GM23338 (cell line): ENCODE data around the gene SRSF1. TPM values are rescaled to one million over a fixed set of nuclear protein-coding genes. Genes with fewer than 3 reads are reported as not detected.
A peak's percentile ranks its signal among the peaks of the same experiment; 100 is the strongest.

Experiments used
- ATAC-seq: fragments of 200-7000 bp; cut with Tn5 transposase; 3 replicates; pipeline ENCODE4 v1.9.1; 2020
- DNase-seq: peaks from one replicate; pipeline ENCODE4 v3.0.0-alpha.2; 2015; ENCODE audit warnings: low spot score
- H2AFZ ChIP-seq: fragments of 200-600 bp; sonication (generic); 2 replicates; pipeline ENCODE4 v1.8.0; 2016; ENCODE audit warnings: antibody characterized with exemption, mild to moderate bottlenecking, moderate library complexity
- H3F3A ChIP-seq: fragments of 200-600 bp; sonication (generic); replicated peaks from 2 replicates; pipeline ENCODE4 v1.8.0; 2017; ENCODE audit warnings: antibody characterized with exemption, mixed run types, low read depth
- H3K27ac ChIP-seq: fragments of 200-600 bp; sonication (generic); 2 replicates; pipeline ENCODE4 v1.6.1; 2016; ENCODE audit warnings: low read depth
- H3K27me3 ChIP-seq: fragments of 200-600 bp; sonication (generic); 2 replicates; pipeline ENCODE4 v1.8.0; 2016; ENCODE audit warnings: mild to moderate bottlenecking, mixed run types, moderate library complexity; ENCODE audit not compliant: insufficient read depth
- H3K36me3 ChIP-seq: fragments of 200-600 bp; sonication (generic); 2 replicates; pipeline ENCODE4 v1.8.0; 2016; ENCODE audit warnings: mild to moderate bottlenecking; ENCODE audit not compliant: insufficient read depth
- H3K4me1 ChIP-seq: fragments of 200-600 bp; sonication (generic); 2 replicates; pipeline ENCODE4 v1.8.0; 2016; ENCODE audit warnings: mild to moderate bottlenecking, moderate library complexity; ENCODE audit not compliant: insufficient read depth
- H3K4me2 ChIP-seq: fragments of 200-600 bp; sonication (generic); 2 replicates; pipeline ENCODE4 v1.7.1; 2017; ENCODE audit warnings: mixed run types
- H3K4me3 ChIP-seq: fragments of 200-600 bp; sonication (generic); 2 replicates; pipeline ENCODE4 v1.6.1; 2016; ENCODE audit warnings: mixed run types
- H3K79me2 ChIP-seq: fragments of 200-600 bp; sonication (generic); replicated peaks from 2 replicates; pipeline ENCODE4 v1.8.0; 2017; ENCODE audit warnings: mild to moderate bottlenecking; ENCODE audit not compliant: insufficient read depth
- H3K9me2 ChIP-seq: fragments of 200-600 bp; sonication (generic); 2 replicates; pipeline ENCODE4 v1.8.0; 2017; ENCODE audit not compliant: insufficient read depth
- H4K20me1 ChIP-seq: fragments of 200-600 bp; sonication (generic); replicated peaks from 2 replicates; pipeline ENCODE4 v1.8.0; 2017; ENCODE audit warnings: mild to moderate bottlenecking; ENCODE audit not compliant: insufficient read depth
- H3K27ac Mint-ChIP-seq: 2 replicates; pipeline ENCODE4 v1.8.0; 2020; ENCODE audit warnings: inconsistent platforms, mild to moderate bottlenecking, moderate library complexity, mixed read lengths
- H3K27me3 Mint-ChIP-seq: 3 replicates; pipeline ENCODE4 v1.8.0; 2022; ENCODE audit warnings: low read depth, mild to moderate bottlenecking, moderate library complexity, mixed read lengths, inconsistent platforms; ENCODE audit not compliant: insufficient read depth, poor library complexity
- H3K36me3 Mint-ChIP-seq: 3 replicates; pipeline ENCODE4 v1.8.0; 2021; ENCODE audit warnings: low read depth, mild to moderate bottlenecking, inconsistent platforms, moderate library complexity, mixed read lengths
- H3K4me1 Mint-ChIP-seq: 3 replicates; pipeline ENCODE4 v1.8.0; 2020; ENCODE audit warnings: mild to moderate bottlenecking, inconsistent platforms, mixed read lengths
- H3K4me3 Mint-ChIP-seq: 3 replicates; pipeline ENCODE4 v1.8.0; 2021; ENCODE audit warnings: moderate library complexity, mild to moderate bottlenecking, inconsistent platforms, mixed read lengths
- H3K9me3 Mint-ChIP-seq: 3 replicates; pipeline ENCODE4 v1.8.0; 2020; ENCODE audit warnings: moderate library complexity, mild to moderate bottlenecking, inconsistent platforms, mixed read lengths
- EZH2 ChIP-seq: fragments of 200-600 bp; sonication (generic); IDR thresholded peaks from one replicate; pipeline ENCODE4 v1.8.0; 2017; ENCODE audit warnings: antibody characterized with exemption, mild to moderate bottlenecking, low read depth; ENCODE audit not compliant: unreplicated experiment
- ZNF114 ChIP-seq: fragments of 250-450 bp; sonication (Bioruptor Pico); IDR thresholded peaks from 2 replicates; pipeline ENCODE4 v1.5.0; 2020; ENCODE audit warnings: mild to moderate bottlenecking, moderate library complexity
- ZNF331 ChIP-seq: fragments of 250-450 bp; sonication (Bioruptor Pico); IDR thresholded peaks from 2 replicates; pipeline ENCODE4 v1.5.0; 2020; ENCODE audit warnings: low read depth, mild to moderate bottlenecking, moderate library complexity
- polyA plus RNA-seq: library from polyadenylated mRNA; unstranded; fragments of >200 nt; fragmentation: Nextera tagmentation; extraction: Ambion mirVana; gene quantifications from 2 replicates; pipeline ENCODE4 v1.2.1, GENCODE V29; 2016
- total RNA-seq: library from RNA; depleted of rRNA; stranded (reverse); fragments of >200 nt; shearing (Covaris generic); gene quantifications from 2 replicates; pipeline ENCODE4 v1.2.3, GENCODE V29; 2014
- TF ChIP-seq, protein P1 (sequence below): IDR thresholded peaks from one replicate; pipeline ENCODE4 v1.6.1; 2018; ENCODE audit warnings: antibody characterized with exemption; ENCODE audit not compliant: unreplicated experiment
- TF ChIP-seq, protein P2 (sequence below): IDR thresholded peaks from 2 replicates; pipeline ENCODE4 v1.6.1; 2016; ENCODE audit warnings: antibody characterized with exemption

The SRSF1 gene
- total and polyA plus RNA-seq, 2 experiments from 2014 or later = 413 to 584 TPM

DNA sequence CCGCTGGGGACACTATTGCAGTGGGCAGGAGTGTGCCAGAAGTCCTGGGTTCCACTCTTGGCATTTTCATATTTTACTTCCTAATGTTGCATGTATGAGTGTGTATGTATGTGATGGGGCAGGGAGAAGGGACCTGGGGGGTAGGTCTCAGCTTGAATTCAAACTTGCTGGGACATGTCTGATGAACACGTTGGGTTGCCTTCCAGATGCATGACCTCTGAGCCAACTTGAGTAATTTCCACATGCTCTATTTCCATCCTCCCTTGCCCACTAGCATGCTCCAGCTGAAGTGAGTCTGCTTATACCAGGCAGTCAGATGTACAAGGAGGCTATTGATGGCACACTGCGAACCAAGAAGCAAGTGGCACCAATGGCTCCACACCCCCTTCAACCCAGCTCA is 32.9 kb upstream of the SRSF1 start:
- Histone ChIP-seq H3K4me1 (no peaks in the 10 kb centered on the region), H3K9me2 (no peaks in the 10 kb centered on the region), H4K20me1 (no peaks in the 10 kb centered on the region), H3F3A (no peaks in the 10 kb centered on the region), H3K4me3 (no peak overlapping the region), H3K27ac (no peak overlapping the region), H3K36me3 (no peaks in the 10 kb centered on the region), H3K27me3 (no peaks in the 10 kb centered on the region), H3K4me2 (no peak overlapping the region), H3K79me2 (no peaks in the 10 kb centered on the region), H2AFZ (no peak overlapping the region)
- Mint-ChIP-seq H3K36me3 (no peaks in the 10 kb centered on the region), H3K9me3 (peaks cover 3% of the 10 kb centered on the region; the same call in 1 of the 3 replicates), H3K27ac (no peak overlapping the region), H3K4me3 (no peak overlapping the region), H3K27me3 (peaks cover 2% of the 10 kb centered on the region), H3K4me1 (no peaks in the 10 kb centered on the region)
- TF ChIP-seq, protein P1, sequence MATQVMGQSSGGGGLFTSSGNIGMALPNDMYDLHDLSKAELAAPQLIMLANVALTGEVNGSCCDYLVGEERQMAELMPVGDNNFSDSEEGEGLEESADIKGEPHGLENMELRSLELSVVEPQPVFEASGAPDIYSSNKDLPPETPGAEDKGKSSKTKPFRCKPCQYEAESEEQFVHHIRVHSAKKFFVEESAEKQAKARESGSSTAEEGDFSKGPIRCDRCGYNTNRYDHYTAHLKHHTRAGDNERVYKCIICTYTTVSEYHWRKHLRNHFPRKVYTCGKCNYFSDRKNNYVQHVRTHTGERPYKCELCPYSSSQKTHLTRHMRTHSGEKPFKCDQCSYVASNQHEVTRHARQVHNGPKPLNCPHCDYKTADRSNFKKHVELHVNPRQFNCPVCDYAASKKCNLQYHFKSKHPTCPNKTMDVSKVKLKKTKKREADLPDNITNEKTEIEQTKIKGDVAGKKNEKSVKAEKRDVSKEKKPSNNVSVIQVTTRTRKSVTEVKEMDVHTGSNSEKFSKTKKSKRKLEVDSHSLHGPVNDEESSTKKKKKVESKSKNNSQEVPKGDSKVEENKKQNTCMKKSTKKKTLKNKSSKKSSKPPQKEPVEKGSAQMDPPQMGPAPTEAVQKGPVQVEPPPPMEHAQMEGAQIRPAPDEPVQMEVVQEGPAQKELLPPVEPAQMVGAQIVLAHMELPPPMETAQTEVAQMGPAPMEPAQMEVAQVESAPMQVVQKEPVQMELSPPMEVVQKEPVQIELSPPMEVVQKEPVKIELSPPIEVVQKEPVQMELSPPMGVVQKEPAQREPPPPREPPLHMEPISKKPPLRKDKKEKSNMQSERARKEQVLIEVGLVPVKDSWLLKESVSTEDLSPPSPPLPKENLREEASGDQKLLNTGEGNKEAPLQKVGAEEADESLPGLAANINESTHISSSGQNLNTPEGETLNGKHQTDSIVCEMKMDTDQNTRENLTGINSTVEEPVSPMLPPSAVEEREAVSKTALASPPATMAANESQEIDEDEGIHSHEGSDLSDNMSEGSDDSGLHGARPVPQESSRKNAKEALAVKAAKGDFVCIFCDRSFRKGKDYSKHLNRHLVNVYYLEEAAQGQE = no peak
- no peak for TF ChIP-seq EZH2
- TF ChIP-seq, protein P2, sequence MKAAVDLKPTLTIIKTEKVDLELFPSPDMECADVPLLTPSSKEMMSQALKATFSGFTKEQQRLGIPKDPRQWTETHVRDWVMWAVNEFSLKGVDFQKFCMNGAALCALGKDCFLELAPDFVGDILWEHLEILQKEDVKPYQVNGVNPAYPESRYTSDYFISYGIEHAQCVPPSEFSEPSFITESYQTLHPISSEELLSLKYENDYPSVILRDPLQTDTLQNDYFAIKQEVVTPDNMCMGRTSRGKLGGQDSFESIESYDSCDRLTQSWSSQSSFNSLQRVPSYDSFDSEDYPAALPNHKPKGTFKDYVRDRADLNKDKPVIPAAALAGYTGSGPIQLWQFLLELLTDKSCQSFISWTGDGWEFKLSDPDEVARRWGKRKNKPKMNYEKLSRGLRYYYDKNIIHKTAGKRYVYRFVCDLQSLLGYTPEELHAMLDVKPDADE = no peak
- TF ChIP-seq ZNF114 (CRISPR knock-in tag) = no peak
- no peak for TF ChIP-seq ZNF331 (CRISPR knock-in tag)
- no peak for DNase-seq
- ATAC-seq = no peak

DNA sequence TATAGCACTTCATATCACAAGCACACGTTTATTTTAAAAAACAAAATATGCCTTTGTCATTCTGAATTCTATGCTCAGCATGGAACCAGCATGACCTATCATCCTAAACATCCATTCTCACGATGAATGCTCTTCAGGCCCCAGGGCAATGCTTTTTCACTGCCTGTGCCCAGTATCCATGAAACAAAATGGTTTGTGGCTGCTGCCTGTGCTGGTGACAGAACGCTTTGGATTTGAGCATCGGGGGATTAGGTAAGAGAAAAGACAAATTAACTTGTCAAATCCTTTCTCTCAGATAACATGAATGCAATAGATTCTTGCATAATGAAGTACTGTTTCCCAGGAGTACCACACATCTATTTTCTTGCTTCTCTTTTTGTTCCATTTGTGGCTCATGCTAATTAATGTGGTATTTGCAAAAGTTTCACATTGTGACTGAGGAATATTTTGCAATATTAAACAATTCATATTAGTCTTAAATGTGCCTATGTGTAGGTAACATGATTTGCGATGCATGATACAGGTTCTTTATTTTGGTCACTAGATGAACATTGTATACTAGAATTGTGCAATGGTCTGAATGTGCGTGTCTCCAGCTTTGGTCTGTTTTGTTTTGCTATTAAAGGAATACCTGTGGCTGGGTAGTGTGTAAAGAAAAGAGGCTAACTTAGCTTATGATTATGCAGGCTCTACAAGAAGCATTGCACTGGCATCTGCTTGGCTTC is 25.8 kb upstream of the SRSF1 start:
- ATAC-seq = peak; percentile 69

More for the DNA sequence above, 25.8 kb upstream of the SRSF1 start:
- Histone ChIP-seq H3K27me3 (no peaks in the 10 kb centered on the region), H3K9me2 (no peaks in the 10 kb centered on the region), H3K4me3 (no peak overlapping the region), H3F3A (no peaks in the 10 kb centered on the region), H3K27ac (no peak overlapping the region), H2AFZ (peak overlapping the region; percentile 56; the same call in 1 of the 2 replicates), H3K36me3 (no peaks in the 10 kb centered on the region), H4K20me1 (no peaks in the 10 kb centered on the region), H3K4me1 (peaks cover 17% of the 10 kb centered on the region), H3K4me2 (no peak overlapping the region), H3K79me2 (no peaks in the 10 kb centered on the region)
- H3K27me3 Mint-ChIP-seq = no peaks in the 10 kb centered on the region
- no peak overlapping the region for H3K27ac Mint-ChIP-seq
- peak; percentile 32 for DNase-seq
- peaks cover 8% of the 10 kb centered on the region; the same call in 1 of the 3 replicates for H3K36me3 Mint-ChIP-seq
- H3K4me3 Mint-ChIP-seq = no peak overlapping the region
- peaks cover 13% of the 10 kb centered on the region for H3K9me3 Mint-ChIP-seq
- TF ChIP-seq ZNF331 (CRISPR knock-in tag) = no peak
- H3K4me1 Mint-ChIP-seq = peaks cover 11% of the 10 kb centered on the region
